Ovary (tissue), 3 donors: Measurements from ENCODE around the gene SLC9A8.

Experiments used
- POLR2A ChIP-seq: fragments of 450-650 bp; IDR thresholded peaks from one replicate; pipeline ENCODE4 v1.6.1; 2017; ENCODE audit warnings: antibody characterized with exemption, mild to moderate bottlenecking, moderate library complexity
- TF ChIP-seq, protein P1 (sequence below), 3 donors: fragments of 450-650 bp in 2 of 3; fragments of 200-600 bp in 1 of 3; IDR thresholded peaks; one replicate each; pipeline versions ENCODE4 v1.5.1 to v1.8.0; 2016 to 2022; ENCODE audit warnings: antibody characterized with exemption in 3 of 3, mild to moderate bottlenecking in 1 of 3
- donor health status: DM: no; HTN: no; CAD: no.

DNA sequence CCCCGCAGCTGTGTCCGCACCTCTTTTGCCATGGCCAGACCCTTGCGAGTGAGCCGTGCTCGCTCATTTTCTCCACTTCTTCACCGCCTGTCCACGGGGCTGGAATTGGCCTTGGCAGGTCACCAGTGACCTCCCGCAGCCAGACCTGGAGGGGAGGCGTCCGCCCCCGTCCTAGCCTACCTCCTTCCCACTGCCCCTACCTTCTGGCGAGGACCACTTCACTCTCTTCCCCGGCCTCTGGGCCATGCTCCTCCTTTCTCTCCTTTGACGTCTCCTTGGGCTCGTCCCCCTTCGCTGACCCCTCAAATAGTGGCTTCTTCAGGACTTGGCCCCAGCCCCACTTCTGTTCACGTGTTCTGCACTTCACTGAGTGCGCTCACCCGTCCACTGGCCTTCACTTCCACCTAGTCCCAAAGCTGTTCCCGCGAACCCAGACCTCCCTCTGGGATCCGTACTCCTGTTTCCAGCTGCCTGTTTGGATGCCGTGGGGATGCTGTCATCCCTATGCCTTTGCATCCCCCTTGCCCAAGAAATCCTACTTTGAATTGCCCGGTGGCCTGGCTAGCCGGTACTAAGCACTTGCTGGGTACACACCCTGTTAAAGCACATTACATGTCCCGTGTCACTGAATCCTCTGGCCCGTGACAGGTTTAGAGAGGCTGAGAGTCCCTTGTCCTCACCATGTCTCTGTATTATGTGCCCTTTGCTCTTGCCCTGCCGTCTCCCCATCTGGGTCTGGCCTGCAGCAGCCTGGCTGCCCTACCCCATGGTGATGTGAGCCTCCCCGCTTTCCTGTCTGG lies 69.7 kb downstream of the SLC9A8 start:
- TF ChIP-seq, protein P1, sequence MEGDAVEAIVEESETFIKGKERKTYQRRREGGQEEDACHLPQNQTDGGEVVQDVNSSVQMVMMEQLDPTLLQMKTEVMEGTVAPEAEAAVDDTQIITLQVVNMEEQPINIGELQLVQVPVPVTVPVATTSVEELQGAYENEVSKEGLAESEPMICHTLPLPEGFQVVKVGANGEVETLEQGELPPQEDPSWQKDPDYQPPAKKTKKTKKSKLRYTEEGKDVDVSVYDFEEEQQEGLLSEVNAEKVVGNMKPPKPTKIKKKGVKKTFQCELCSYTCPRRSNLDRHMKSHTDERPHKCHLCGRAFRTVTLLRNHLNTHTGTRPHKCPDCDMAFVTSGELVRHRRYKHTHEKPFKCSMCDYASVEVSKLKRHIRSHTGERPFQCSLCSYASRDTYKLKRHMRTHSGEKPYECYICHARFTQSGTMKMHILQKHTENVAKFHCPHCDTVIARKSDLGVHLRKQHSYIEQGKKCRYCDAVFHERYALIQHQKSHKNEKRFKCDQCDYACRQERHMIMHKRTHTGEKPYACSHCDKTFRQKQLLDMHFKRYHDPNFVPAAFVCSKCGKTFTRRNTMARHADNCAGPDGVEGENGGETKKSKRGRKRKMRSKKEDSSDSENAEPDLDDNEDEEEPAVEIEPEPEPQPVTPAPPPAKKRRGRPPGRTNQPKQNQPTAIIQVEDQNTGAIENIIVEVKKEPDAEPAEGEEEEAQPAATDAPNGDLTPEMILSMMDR (IDR thresholded peaks at IDR 0.05): no peak
- TF ChIP-seq POLR2A: no peak
